ENCODE data around the gene ANXA2R.

DNA sequence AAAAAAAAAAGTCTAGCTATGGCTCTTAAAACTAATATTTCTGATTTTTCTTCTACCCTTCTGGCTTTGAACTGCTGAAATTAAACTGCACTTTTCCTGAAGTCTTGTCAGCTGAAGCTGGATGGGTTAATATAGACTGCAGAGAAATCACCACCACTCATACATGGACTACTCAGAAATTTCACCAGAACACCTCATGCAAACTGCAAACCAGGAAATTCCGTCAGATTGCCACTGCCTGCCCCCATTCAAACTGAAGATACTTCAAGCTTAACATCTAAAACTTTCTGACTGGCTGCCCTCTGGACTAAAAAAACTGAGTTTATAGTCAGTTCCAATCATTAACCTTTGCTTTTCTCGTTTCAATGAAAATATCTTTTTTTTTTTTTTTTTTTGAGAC, 11.6 kb upstream of the ANXA2R start:
- TF ChIP-seq, protein P1, sequence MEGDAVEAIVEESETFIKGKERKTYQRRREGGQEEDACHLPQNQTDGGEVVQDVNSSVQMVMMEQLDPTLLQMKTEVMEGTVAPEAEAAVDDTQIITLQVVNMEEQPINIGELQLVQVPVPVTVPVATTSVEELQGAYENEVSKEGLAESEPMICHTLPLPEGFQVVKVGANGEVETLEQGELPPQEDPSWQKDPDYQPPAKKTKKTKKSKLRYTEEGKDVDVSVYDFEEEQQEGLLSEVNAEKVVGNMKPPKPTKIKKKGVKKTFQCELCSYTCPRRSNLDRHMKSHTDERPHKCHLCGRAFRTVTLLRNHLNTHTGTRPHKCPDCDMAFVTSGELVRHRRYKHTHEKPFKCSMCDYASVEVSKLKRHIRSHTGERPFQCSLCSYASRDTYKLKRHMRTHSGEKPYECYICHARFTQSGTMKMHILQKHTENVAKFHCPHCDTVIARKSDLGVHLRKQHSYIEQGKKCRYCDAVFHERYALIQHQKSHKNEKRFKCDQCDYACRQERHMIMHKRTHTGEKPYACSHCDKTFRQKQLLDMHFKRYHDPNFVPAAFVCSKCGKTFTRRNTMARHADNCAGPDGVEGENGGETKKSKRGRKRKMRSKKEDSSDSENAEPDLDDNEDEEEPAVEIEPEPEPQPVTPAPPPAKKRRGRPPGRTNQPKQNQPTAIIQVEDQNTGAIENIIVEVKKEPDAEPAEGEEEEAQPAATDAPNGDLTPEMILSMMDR (IDR thresholded peaks at IDR 0.05), result no peak
- TF ChIP-seq EZH2 (IDR thresholded peaks at IDR 0.05; ENCODE audit: borderline replicate concordance, insufficient read depth, low read depth, low read length, poor library complexity, severe bottlenecking), result no peak
